H1 (cell line): ENCODE results near the gene MVK. TPM values are rescaled to one million over a fixed set of nuclear protein-coding genes. Genes with fewer than 3 reads are reported as not detected.

Source experiments
- CTCF ChIA-PET: fragments of 300-600 bp; sonication (Branson Sonifier 250); formaldehyde crosslinking; loops from one replicate; lab custom pipeline; 2021; ENCODE audit not compliant: partially characterized antibody; lab: Charles Lee
- POLR2A ChIA-PET: fragments of 300-600 bp; sonication (Branson Sonifier 250); formaldehyde crosslinking; loops from one replicate; lab custom pipeline; 2021; ENCODE audit warnings: inconsistent platforms; ENCODE audit not compliant: partially characterized antibody; lab: Charles Lee
- DNase-seq, 2 experiments: peaks; one replicate each; pipeline versions ENCODE4 v3.0.0 to v3.0.0-alpha.2; 2010 to 2022; ENCODE audit warnings: low spot score in 2 of 2, low read depth in 1 of 2, mixed read lengths in 1 of 2
- FAIRE-seq: peaks from 2 replicates; lab custom pipeline; 2011; peaks lifted over from hg19 to GRCh38; lab: Jason Lieb, UNC
- H2AFZ ChIP-seq: 2 replicates; pipeline ENCODE4 v1.8.1; 2012; ENCODE audit warnings: low read length, inconsistent platforms
- H2AK5ac ChIP-seq: 2 replicates; pipeline ENCODE4 v1.6.1; 2013; ENCODE audit warnings: low read depth, low read length
- H2BK120ac ChIP-seq: replicated peaks from 2 replicates; pipeline ENCODE3; 2013; ENCODE audit warnings: low read depth, low read length, inconsistent platforms
- H2BK12ac ChIP-seq: 2 replicates; pipeline ENCODE4 v1.6.1; 2013; ENCODE audit warnings: low read depth, low read length
- H2BK15ac ChIP-seq: 2 replicates; pipeline ENCODE4 v1.6.1; 2013; ENCODE audit warnings: low read length
- H2BK20ac ChIP-seq: 2 replicates; pipeline ENCODE4 v1.6.1; 2013; ENCODE audit warnings: low read length
- H2BK5ac ChIP-seq: 2 replicates; pipeline ENCODE4 v1.6.1; 2013; ENCODE audit warnings: low read depth, low read length
- H3K14ac ChIP-seq: 2 replicates; pipeline ENCODE4 v1.6.1; 2013; ENCODE audit warnings: inconsistent platforms; ENCODE audit not compliant: insufficient read length
- H3K18ac ChIP-seq: 2 replicates; pipeline ENCODE4 v1.6.1; 2013; ENCODE audit warnings: low read length; ENCODE audit errors: extremely low read depth
- H3K23ac ChIP-seq: 2 replicates; pipeline ENCODE4 v1.6.1; 2013; ENCODE audit warnings: inconsistent platforms; ENCODE audit not compliant: insufficient read length
- H3K23me2 ChIP-seq: 2 replicates; pipeline ENCODE4 v1.6.1; 2013; ENCODE audit warnings: low read depth, low read length
- H3K27ac ChIP-seq: 2 replicates; pipeline ENCODE4 v1.6.1; 2011; ENCODE audit warnings: low read depth, low read length, inconsistent platforms
- H3K27me3 ChIP-seq, 4 experiments: replicated peaks in 1 of 4; 1 replicate in 1 of 4; 2 replicates in 3 of 4; pipeline versions ENCODE4 v1.6.1 to v1.8.1; 2011 to 2013; ENCODE audit warnings: low read length in 3 of 4, mild to moderate bottlenecking in 3 of 4, inconsistent platforms in 2 of 4, mixed read lengths in 2 of 4, moderate library complexity in 1 of 4; ENCODE audit not compliant: control insufficient read depth in 3 of 4, insufficient read depth in 3 of 4; ENCODE audit errors: extremely low read depth in 1 of 4
- H3K36me3 ChIP-seq, 4 experiments: 2 replicates each; pipeline versions ENCODE4 v1.6.1 to v1.8.1; 2011 to 2013; ENCODE audit warnings: mild to moderate bottlenecking in 4 of 4, low read length in 3 of 4, moderate library complexity in 2 of 4, control low read depth in 1 of 4, inconsistent platforms in 1 of 4; ENCODE audit not compliant: insufficient read depth in 4 of 4, control insufficient read depth in 2 of 4
- H3K4ac ChIP-seq: replicated peaks from 2 replicates; pipeline ENCODE3; 2013; ENCODE audit warnings: low read length, low read depth, mixed read lengths, inconsistent platforms; ENCODE audit not compliant: insufficient read length
- H3K4me1 ChIP-seq, 4 experiments: replicated peaks in 1 of 4; 1 replicate in 1 of 4; 2 replicates in 3 of 4; pipeline versions ENCODE4 v1.6.1 to v1.8.1; 2011 to 2013; ENCODE audit warnings: low read length in 3 of 4, inconsistent platforms in 2 of 4, mixed read lengths in 1 of 4; ENCODE audit not compliant: insufficient read depth in 4 of 4, control insufficient read depth in 3 of 4
- H3K4me2 ChIP-seq, 2 experiments: 2 replicates each; pipeline versions ENCODE4 v1.6.1 to v1.8.1; 2011 to 2013; ENCODE audit warnings: low read depth in 2 of 2, low read length in 2 of 2, control low read depth in 1 of 2, inconsistent platforms in 1 of 2, mild to moderate bottlenecking in 1 of 2; ENCODE audit not compliant: insufficient read depth in 1 of 2
- H3K4me3 ChIP-seq, 4 experiments: fragments of 200-600, 300-600 bp in 1 of 4; sonication (generic), shearing (Covaris generic), sonication (Bioruptor Twin) in 1 of 4; 2 replicates each; pipeline versions ENCODE4 v1.5.1 to v1.8.1; 2011 to 2016; ENCODE audit warnings: low read length in 4 of 4, low read depth in 3 of 4, control low read depth in 2 of 4, inconsistent platforms in 2 of 4, mild to moderate bottlenecking in 2 of 4, mixed read lengths in 1 of 4, moderate library complexity in 1 of 4; ENCODE audit not compliant: insufficient read depth in 2 of 4; ENCODE audit errors: extremely low read depth in 1 of 4
- H3K56ac ChIP-seq: replicated peaks from 2 replicates; pipeline ENCODE3; 2013; ENCODE audit warnings: low read depth, mild to moderate bottlenecking, mixed read lengths, low read length, inconsistent platforms; ENCODE audit not compliant: insufficient read length
- H3K79me1 ChIP-seq: 2 replicates; pipeline ENCODE4 v1.6.1; 2013; ENCODE audit warnings: low read depth, low read length, control low read depth
- H3K79me2 ChIP-seq, 2 experiments: 2 replicates each; pipeline versions ENCODE4 v1.6.1 to v1.8.1; 2012 to 2013; ENCODE audit warnings: low read length in 2 of 2, mild to moderate bottlenecking in 2 of 2, inconsistent platforms in 1 of 2; ENCODE audit not compliant: insufficient read depth in 2 of 2, control insufficient read depth in 1 of 2
- H3K9ac ChIP-seq, 4 experiments: replicated peaks in 1 of 4; 1 replicate in 1 of 4; 2 replicates in 3 of 4; pipeline versions ENCODE4 v1.6.1 to v1.8.1; 2011 to 2013; ENCODE audit warnings: low read depth in 3 of 4, low read length in 3 of 4, control low read depth in 2 of 4, mild to moderate bottlenecking in 2 of 4, moderate library complexity in 2 of 4, inconsistent platforms in 1 of 4; ENCODE audit errors: extremely low read depth in 1 of 4
- H3K9me3 ChIP-seq, 2 experiments: 2 replicates each; pipeline versions ENCODE4 v1.6.1 to v1.8.1; 2012 to 2013; ENCODE audit warnings: mild to moderate bottlenecking in 2 of 2, moderate library complexity in 2 of 2, control low read depth in 1 of 2, inconsistent platforms in 1 of 2, low read depth in 1 of 2, low read length in 1 of 2, mixed read lengths in 1 of 2; ENCODE audit not compliant: insufficient read depth in 2 of 2
- H4K20me1 ChIP-seq, 2 experiments: replicated peaks in 1 of 2; 2 replicates each; pipeline versions ENCODE3 to v1.8.1; 2011 to 2013; ENCODE audit warnings: inconsistent platforms in 2 of 2, low read length in 2 of 2, mild to moderate bottlenecking in 1 of 2; ENCODE audit not compliant: insufficient read depth in 2 of 2, control insufficient read depth in 1 of 2
- H4K5ac ChIP-seq: 2 replicates; pipeline ENCODE4 v1.6.1; 2013; ENCODE audit warnings: low read length, low read depth, mixed read lengths, inconsistent platforms; ENCODE audit not compliant: insufficient read length
- H4K8ac ChIP-seq: 2 replicates; pipeline ENCODE4 v1.8.0; 2013; ENCODE audit warnings: mild to moderate bottlenecking, moderate library complexity, low read length, inconsistent platforms; ENCODE audit not compliant: insufficient read depth; ENCODE audit errors: extremely low read depth
- H4K91ac ChIP-seq: replicated peaks from 2 replicates; pipeline ENCODE3; 2013; ENCODE audit warnings: low read length, mixed read lengths, inconsistent platforms; ENCODE audit not compliant: insufficient read length
- EP300 ChIP-seq, 2 experiments: IDR thresholded peaks; 1 replicate in 1 of 2; 2 replicates in 1 of 2; pipeline ENCODE4 v1.6.1; 2011 to 2012; ENCODE audit warnings: low read depth in 2 of 2, low read length in 2 of 2, mild to moderate bottlenecking in 2 of 2, borderline replicate concordance in 1 of 2, inconsistent platforms in 1 of 2, moderate library complexity in 1 of 2
- RNF2 ChIP-seq: fragments of 200-900, 300-1000 bp; sonication (generic); IDR thresholded peaks from 2 replicates; pipeline ENCODE4 v1.7.1; 2016; ENCODE audit warnings: borderline replicate concordance, low read depth, mild to moderate bottlenecking, antibody characterized with exemption, low read length; ENCODE audit not compliant: poor library complexity, severe bottlenecking; ENCODE audit errors: missing control alignments
- WGBS, 2 experiments: shearing (Covaris generic) in 1 of 2; methylation state at CpG; one replicate each; pipeline versions ENCODE4 v1.1.6 to v1.1.7; 2013 to 2015; ENCODE audit warnings: low lambda C conversion rate in 2 of 2, mixed read lengths in 2 of 2, inconsistent platforms in 1 of 2, low coverage in 1 of 2, missing lambda C conversion rate in 1 of 2; ENCODE audit not compliant: insufficient replicate concordance in 2 of 2, insufficient coverage in 1 of 2, insufficient read length in 1 of 2; ENCODE audit errors: extremely low coverage in 1 of 2, missing lambda C conversion rate in 1 of 2; 5-methylcytosine and 5-hydroxymethylcytosine counted together
- polyA plus RNA-seq, 7 experiments: library from polyadenylated mRNA; depleted of rRNA in 3 of 7; stranded (reverse) in 5 of 7; unstranded in 2 of 7; fragments of >200 nt in 5 of 7; fragments of 200-250 nt in 2 of 7; gene quantifications; 1 replicate in 5 of 7; 2 replicates in 1 of 7; 4 replicates in 1 of 7; pipeline versions ENCODE4 v1.2.1 to v1.2.3, GENCODE V29; 2011 to 2013; ENCODE audit warnings: missing spikeins in 2 of 7, mixed read lengths in 2 of 7
- total RNA-seq: library from RNA; stranded (reverse); fragmentation: NEBNext Ultra II Directional; extraction: Animal tissue kit (Norgen Biotek cat#: 25700); gene quantifications from 2 replicates; pipeline ENCODE4 v1.2.1, GENCODE V29; 2021
- TF ChIP-seq, protein P1 (sequence below): IDR thresholded peaks from 2 replicates; pipeline ENCODE4 v1.6.1; 2012; ENCODE audit warnings: inconsistent platforms

Gene MVK
- total and polyA plus RNA-seq, 2 of the 8 experiments (the other 6 are each of a cell fraction or from before 2014, with no cell fraction given): 15.7 to 20.9 TPM

DNA sequence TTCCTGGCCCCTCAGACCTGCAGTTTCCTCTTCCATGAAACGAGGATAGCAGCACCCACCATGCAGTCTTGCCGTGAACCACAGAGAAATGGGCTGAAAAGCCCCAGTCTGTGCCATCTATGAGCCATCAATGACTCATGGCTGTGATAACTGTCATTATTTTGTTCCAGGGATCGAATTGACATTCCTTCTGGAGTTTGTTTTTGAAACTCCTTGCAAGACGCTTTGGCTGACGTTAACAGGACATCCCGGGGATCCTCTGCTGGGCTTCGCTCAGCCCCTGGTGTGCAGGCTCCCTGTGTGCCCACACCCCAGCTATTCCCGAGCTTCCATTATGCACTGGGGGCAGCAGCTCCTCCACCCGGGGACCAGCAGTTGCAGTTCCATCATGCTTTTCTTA, 34.1 kb upstream of the MVK start:
- no peak overlapping the region for H2AK5ac ChIP-seq
- H2BK12ac ChIP-seq: no peak overlapping the region
- H2BK120ac ChIP-seq: no peak overlapping the region
- CTCF ChIA-PET: interaction anchor here (0.7 to 5.7 kb wide), 7 partner anchors 11 to 235 kb away, joined by 3 to 47 read pairs (median 4); no protein-coding TSS in a partner anchor
- H3K4me3 ChIP-seq: no peak overlapping the region
- no peaks in the 10 kb centered on the region for H4K20me1 ChIP-seq
- H3K23ac ChIP-seq: no peak overlapping the region
- H3K27me3 ChIP-seq: no peaks in the 10 kb centered on the region
- no peak overlapping the region for H2BK20ac ChIP-seq
- no peak for DNase-seq
- POLR2A ChIA-PET: interaction anchor here (0.7 to 2.8 kb wide), 3 partner anchors 10 to 14 kb away, joined by 3 to 7 read pairs (median 3); no protein-coding TSS in a partner anchor
- H3K23me2 ChIP-seq: no peaks in the 10 kb centered on the region
- 93% methylated on average over 9 of the region's 9 CpGs; no CpG with 5 or more reads in 1 of the 2 experiments for WGBS, 2 experiments
- H3K4me2 ChIP-seq: no peak overlapping the region
- H3K9ac ChIP-seq: no peak overlapping the region
- H3K36me3 ChIP-seq: no peaks in the 10 kb centered on the region; a peak in 1 of 8 replicates
- no peak overlapping the region for H4K8ac ChIP-seq
- no peak for TF ChIP-seq RNF2
- TF ChIP-seq, protein P1, sequence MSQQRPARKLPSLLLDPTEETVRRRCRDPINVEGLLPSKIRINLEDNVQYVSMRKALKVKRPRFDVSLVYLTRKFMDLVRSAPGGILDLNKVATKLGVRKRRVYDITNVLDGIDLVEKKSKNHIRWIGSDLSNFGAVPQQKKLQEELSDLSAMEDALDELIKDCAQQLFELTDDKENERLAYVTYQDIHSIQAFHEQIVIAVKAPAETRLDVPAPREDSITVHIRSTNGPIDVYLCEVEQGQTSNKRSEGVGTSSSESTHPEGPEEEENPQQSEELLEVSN: no peak
- no peak for TF ChIP-seq EP300 (IDR thresholded peaks at IDR 0.05; ENCODE audit: borderline replicate concordance in 1 of 2, low read depth in 2 of 2, low read length in 2 of 2)
- H3K79me2 ChIP-seq: no peaks in the 10 kb centered on the region
- no peak overlapping the region for H2AFZ ChIP-seq
- no peak overlapping the region for H3K18ac ChIP-seq
- H2BK15ac ChIP-seq: no peak overlapping the region
- no peaks in the 10 kb centered on the region for H3K79me1 ChIP-seq
- H4K5ac ChIP-seq: no peak overlapping the region
- H3K4me1 ChIP-seq: no peaks in the 10 kb centered on the region
- no peak overlapping the region for H4K91ac ChIP-seq
- no peak overlapping the region for H3K14ac ChIP-seq
- no peak overlapping the region for H3K4ac ChIP-seq
- no peak overlapping the region for H3K56ac ChIP-seq
- FAIRE-seq: no peak
- no peaks in the 10 kb centered on the region for H3K9me3 ChIP-seq
- H3K27ac ChIP-seq: no peak overlapping the region
- no peak overlapping the region for H2BK5ac ChIP-seq
